GM19239 (cell line): ENCODE results near the gene CSNK1A1.
A peak's percentile ranks its signal among the peaks of the same experiment; 100 is the strongest.

Experiments used
- DNase-seq: peaks from one replicate; pipeline ENCODE4 v3.0.0; 2011; ENCODE audit warnings: low spot score; ENCODE audit not compliant: insufficient read length
- FAIRE-seq: peaks from 2 replicates; lab custom pipeline; 2011; peaks lifted over from hg19 to GRCh38; lab: Jason Lieb, UNC

CSNK1A1 gene

DNA sequence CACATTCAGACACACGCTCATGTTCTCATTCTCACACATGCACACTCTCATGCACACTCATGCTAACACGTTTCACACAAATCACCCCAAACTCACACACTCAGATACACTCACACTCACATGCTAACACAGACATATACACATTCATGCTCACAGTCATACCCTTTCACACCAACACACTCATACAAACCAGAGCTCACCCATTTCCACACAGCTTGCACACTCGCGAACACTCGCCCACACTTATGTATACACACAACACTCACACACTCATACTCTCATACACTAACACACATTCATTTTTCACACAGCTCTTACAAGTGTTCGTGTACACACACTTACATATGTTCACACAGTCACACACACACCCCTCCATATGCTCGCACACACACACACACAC, 108.0 kb downstream of the CSNK1A1 start:
- DNase-seq, result no peak
- no peak for FAIRE-seq

- DNase-seq (peak; percentile 75), FAIRE-seq (no peak)
Measured at GRCh38 chr5:149442563-149443182, 108.6 kb downstream of the CSNK1A1 start.
